Measurements from ENCODE around the gene CALHM4. TPM values are rescaled to one million over a fixed set of nuclear protein-coding genes. Genes with fewer than 3 reads are reported as not detected.

CALHM4 gene, protein sequence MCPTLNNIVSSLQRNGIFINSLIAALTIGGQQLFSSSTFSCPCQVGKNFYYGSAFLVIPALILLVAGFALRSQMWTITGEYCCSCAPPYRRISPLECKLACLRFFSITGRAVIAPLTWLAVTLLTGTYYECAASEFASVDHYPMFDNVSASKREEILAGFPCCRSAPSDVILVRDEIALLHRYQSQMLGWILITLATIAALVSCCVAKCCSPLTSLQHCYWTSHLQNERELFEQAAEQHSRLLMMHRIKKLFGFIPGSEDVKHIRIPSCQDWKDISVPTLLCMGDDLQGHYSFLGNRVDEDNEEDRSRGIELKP
- total RNA-seq (ENCODE audit: insufficient read depth, low replicate concordance) = 2.4 TPM

GRCh38 chr6:116553451-116553850 lies at the start of gene CALHM4:
Gene CALHM4, plus strand, starts transcription at chr6:116553751. Its CDS starts 43 bp downstream, at chr6:116553794.
- no peak for DNase-seq (ENCODE audit: low spot score)

GRCh38 chr6:116507324-116507723 lies 46.2 kb upstream of the CALHM4 start:
- DNase-seq (ENCODE audit: low spot score) = no peak

DNA sequence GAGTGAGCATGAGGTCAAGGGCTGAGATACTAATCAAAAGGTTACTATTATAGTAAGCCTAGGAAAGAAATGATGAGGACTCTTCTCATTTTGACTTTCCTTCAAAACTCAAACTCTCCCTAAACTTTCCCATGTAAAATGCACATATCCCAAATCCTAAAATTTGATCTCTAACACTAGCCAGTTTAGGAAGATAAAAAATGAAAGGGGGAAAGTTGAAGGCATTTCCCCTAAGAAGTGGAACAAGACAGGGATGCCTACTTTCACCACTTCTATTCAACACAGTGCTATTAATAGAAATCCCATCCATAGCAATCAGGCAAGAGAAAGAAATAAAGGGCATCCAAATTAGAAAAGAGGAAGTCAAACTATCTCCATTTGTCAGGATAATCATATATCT lies 45.0 kb upstream of the CALHM4 start:
- no peak for DNase-seq (ENCODE audit: low spot score)

DNA sequence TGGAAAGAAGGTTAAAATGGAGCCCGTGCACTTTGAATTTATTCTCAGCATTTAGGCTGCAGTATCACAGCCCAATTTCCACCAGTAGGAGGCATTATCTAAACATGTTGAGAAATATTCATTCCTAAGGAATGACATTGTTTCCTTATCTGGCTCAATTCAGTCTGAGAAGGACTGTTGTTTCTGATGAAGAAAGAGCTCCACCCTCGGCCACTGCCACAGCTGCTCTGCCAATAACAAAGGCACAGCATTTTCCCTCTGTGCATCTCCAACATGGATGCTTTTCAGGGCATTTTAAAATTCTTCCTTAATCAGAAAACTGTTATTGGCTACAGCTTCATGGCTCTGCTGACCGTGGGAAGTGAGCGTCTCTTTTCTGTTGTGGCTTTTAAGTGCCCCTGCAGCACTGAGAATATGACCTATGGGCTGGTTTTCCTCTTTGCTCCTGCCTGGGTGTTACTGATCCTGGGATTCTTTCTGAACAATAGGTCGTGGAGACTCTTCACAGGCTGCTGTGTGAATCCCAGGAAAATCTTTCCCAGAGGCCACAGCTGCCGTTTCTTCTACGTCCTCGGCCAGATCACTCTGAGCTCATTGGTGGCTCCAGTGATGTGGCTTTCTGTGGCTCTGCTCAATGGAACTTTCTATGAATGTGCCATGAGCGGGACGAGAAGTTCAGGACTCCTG lies 42.0 kb upstream of the CALHM4 start, which contains the start of gene CALHM5:
Gene CALHM5 (plus strand): TSS at position 216 of the 687 bp plus-strand sequence. CDS start 58 bp downstream, at position 274.
- DNase-seq (ENCODE audit: low spot score) = peak; percentile 76

DNA sequence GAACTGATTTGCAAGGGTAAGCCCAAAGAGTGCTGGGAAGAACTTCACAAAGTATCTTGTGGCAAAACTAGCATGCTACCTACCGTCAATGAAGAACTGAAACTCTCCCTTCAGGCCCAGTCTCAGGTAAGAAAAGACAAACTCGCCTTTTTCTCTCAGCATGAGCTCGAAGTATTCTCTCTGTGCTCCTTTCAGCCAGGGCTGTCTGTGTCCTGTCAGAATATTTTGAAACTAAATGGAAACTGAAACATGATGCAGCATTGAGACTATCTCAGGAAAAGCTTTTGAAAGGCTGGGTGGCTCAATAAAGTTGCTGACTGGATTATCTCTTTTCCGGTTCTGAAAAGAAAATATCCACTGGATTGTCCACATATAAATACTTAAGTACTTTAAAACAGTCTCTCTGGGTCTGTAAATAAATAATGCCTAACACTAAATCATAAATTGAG lies 41.4 kb upstream of the CALHM4 start:
- peak; percentile 50 for DNase-seq (ENCODE audit: low spot score)

DNA sequence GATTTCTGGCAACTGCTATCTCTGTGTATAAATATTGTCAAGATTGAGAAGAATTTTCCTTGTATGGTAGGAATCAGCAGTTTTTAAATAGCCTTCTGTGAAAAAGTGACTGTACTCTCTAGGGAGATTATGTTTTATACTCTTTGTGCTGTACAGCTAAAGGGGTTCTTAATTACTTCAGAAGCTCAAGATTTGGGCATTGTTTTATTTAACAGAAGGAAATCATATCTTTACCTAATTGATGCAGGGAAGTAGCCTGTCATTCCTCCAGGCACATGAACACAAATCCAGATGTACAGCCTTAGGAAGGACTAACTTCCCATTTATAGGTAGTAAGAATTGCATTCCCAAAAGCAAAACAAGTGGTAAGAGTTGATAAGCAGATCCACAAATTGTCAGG lies 40.8 kb upstream of the CALHM4 start:
- DNase-seq (ENCODE audit: low spot score) = peak; percentile 17

DNA sequence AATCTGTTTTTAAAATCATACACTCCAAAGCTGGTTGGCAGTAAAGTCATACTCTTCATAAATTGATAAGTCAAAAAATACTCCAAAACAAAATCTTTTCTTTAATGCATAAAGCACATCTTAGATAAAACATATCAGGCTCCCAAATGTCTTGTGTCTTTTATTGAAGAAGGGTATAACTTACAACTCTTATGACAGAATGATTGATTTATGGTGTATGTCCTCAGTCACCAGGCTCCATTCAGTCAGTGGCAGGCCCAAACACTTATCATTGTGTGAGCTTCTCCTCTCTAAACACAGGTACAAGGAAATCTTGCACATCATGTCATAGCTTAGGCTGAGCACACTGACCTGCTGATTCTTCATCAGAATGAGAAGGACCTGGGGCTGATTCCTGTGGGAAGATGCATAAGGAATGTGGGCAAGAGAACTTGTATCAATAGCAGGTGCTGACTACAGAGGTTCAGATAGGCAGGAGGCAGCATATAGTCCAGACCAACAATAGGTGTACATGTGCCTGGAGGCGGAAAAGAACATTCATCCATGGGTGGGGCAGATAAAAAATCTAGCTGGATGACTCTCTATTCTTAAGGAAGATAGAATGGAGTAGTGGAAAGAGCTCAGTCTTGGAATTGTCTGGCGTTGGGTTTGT lies 40.2 kb upstream of the CALHM4 start:
- no peak for DNase-seq (ENCODE audit: low spot score)

GRCh38 chr6:116514111-116514510 lies 39.4 kb upstream of the CALHM4 start:
- DNase-seq (ENCODE audit: low spot score) = no peak

DNA sequence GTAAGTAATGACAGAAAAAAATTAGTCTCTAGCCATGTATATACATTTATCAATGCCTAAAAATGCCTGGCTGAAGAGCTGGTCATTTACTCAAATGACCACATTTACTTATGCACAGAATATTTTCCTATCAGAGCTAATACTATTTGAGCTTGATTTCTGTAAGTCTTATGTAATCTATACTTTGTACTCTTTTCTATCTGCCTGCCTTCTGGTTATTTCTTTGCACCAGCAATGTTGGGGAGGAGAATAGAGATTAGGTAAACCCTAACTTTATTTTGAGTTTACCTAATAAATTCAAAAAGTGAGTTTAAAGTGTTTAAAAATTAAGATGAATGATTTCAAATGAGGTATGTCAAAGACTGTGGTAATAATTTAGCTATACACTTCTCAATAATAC lies 38.4 kb upstream of the CALHM4 start:
- DNase-seq (ENCODE audit: low spot score) = no peak

DNA sequence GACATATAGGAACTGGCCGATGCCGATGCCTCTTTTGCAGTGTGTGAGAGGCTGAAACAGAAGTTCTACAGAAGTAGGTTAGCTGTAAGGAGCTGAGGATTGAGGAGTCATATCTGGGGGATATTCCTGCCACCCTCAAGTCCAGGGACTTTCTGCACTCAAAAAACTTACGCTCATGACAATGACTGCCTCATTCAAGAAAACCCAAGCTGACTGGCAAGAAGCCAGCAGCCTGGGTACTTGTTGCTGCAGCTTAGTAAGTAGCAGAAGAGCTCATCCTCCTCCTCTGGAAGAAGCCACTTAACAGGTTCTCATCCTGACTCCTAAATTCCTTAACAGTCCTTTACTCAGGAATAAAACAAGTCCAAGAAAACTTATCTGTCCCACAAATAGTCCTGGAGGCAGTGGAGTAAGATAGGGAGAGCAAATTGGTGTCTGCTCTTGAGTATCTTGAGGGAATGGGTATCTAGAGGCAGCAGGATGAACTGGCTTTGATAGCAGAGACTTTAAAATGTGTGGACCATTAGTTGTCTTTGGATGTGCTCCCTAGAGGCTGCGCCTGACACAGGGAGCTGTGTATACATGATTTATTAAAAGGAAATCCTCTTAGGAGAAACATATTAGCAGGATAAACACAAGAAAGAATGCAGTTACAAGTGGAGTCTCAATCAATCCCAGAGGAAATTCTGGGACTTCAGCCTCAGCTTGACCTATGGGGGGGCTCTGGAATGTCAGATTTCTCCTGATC lies 34.8 kb upstream of the CALHM4 start:
- DNase-seq (ENCODE audit: low spot score) = no peak

- DNase-seq (ENCODE audit: low spot score) = no peak
Measured at GRCh38 chr6:116522896-116523295, 30.7 kb upstream of the CALHM4 start.

DNA sequence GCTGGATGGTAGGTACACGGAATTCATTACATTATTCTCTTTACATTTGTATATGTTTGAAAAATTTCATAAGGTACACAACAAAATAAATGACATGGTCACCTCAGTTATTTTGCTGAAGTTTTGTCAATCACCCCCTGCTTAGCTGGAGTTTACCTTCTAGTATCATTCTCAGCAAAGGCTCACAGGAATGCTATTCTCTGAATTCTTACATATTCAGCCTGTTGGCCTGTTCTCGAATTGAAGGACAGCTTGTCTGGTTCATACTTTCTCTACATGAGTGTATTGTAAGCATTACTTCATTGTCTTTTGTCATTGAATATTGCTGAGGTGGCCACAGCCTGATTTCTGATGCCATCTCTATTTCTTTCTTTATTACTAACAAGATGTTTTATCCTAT lies 29.3 kb upstream of the CALHM4 start:
- DNase-seq (ENCODE audit: low spot score) = no peak

GRCh38 chr6:116528133-116528532 lies 25.4 kb upstream of the CALHM4 start:
- DNase-seq (ENCODE audit: low spot score) = no peak

GRCh38 chr6:116528780-116529179 lies 24.8 kb upstream of the CALHM4 start:
- peak; percentile 17 for DNase-seq (ENCODE audit: low spot score)

- no peak for DNase-seq (ENCODE audit: low spot score)
Measured at GRCh38 chr6:116529466-116530290, 23.9 kb upstream of the CALHM4 start.

GRCh38 chr6:116530436-116530835 lies 23.1 kb upstream of the CALHM4 start:
- no peak for DNase-seq (ENCODE audit: low spot score)

DNA sequence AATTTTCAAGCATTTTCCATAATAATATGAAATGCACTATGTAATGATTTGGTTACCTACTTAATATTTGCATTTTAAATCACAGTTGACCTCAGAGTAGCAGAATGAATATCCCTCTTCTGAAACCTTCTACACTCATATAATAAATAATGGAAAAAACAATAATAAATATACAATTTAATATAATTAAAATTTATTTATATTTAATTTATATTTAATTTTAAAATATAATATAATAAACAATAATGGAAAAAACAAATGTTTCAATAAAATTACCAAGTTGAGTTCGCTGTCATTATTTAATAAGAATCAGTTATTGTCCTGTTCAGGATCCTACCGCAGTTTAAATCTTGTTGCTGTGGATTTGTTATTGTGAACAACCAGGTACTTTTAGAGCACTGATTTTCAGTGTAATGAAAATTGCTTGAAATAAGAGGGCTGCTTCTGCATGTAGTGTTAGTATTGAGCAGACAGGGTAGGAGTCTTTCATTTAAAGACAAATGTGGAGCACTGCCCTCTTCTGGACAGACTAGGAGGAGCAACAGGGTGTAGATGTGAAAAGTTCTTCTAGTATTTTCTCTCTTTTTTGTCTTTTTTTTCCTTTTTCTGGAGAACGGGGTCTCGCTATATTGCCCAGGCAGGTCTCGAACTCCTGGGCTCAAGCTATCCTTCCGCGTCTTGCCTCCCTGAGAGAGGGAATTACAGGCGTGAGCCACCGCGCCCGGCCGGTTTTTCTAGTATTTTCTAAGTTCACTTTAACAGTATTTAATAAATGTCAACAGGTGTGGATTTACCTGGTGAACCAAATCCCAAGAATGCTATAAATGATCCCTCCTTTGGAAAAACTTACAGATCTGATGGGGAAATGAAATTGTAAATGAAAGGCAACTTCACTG lies 21.6 kb upstream of the CALHM4 start:
- peak; percentile 64 for DNase-seq (ENCODE audit: low spot score)

GRCh38 chr6:116533233-116533957 lies 20.2 kb upstream of the CALHM4 start:
- DNase-seq (ENCODE audit: low spot score) = no peak

DNA sequence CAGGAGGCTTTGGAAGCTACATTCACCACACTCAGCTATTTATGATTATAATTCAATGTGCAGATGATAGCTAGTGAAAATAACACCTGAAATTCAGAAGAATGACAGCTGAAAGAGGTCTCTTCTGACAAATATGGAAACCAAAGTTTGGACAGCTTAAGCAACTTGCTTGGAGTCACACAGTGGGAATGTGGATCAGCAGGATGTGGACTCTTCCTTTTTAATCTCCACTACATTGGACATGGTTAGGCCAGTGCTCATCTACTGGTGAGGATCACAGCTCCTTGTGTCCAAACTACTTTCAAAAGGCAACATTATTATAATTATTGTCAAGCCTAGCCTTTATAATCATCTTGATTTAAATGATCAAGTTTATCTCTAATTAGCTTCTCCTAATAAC lies 18.4 kb upstream of the CALHM4 start:
- DNase-seq (ENCODE audit: low spot score) = no peak

All from umbilical cord (tissue), 2 donors.